ENCODE data around the gene PPP1R14C. TPM values are rescaled to one million over a fixed set of nuclear protein-coding genes. Genes with fewer than 3 reads are reported as not detected.
"Not testable (repeated sequence)": the region's sequence is repeated elsewhere in the genome, so short reads cannot be mapped to it uniquely, and the experiment has no call there.

Gene PPP1R14C
- polyA plus RNA-seq, 1 donor, result 2.9 TPM

DNA sequence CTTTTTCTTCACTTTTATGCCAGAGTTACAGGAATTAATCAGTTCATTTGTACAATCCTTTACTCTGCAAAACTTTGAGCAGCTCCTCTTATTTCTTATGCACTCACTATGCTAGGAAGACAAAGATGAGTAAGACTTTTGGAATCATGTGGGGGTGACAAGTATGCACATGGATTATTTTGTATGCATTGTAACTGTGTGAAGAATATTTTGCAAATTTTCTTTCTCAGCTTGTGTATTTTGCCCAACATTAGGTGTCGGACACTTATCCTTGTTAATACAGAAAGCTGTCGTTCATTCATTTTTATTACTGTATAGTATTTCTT is 88.6 kb downstream of the PPP1R14C start:
- Histone ChIP-seq H3K27ac (ENCODE audit: low read length) (no peak overlapping the region), H3K4me3 (ENCODE audit: low read length) (no peak overlapping the region), H3K9me3 (ENCODE audit: control insufficient read depth, low read depth, low read length) (no peaks in the 10 kb centered on the region), H3K4me1 (ENCODE audit: control insufficient read depth, insufficient read depth, low read length) (no peaks in the 10 kb centered on the region), H3K27me3 (ENCODE audit: control insufficient read depth, insufficient read depth, low read length) (no peaks in the 10 kb centered on the region), H3K36me3 (ENCODE audit: control insufficient read depth, insufficient read depth, low read length) (no peaks in the 10 kb centered on the region)
- 100% methylated on average over 2 of the region's 2 CpGs for WGBS (ENCODE audit: insufficient coverage, low lambda C conversion rate)
- no peak for DNase-seq

DNA sequence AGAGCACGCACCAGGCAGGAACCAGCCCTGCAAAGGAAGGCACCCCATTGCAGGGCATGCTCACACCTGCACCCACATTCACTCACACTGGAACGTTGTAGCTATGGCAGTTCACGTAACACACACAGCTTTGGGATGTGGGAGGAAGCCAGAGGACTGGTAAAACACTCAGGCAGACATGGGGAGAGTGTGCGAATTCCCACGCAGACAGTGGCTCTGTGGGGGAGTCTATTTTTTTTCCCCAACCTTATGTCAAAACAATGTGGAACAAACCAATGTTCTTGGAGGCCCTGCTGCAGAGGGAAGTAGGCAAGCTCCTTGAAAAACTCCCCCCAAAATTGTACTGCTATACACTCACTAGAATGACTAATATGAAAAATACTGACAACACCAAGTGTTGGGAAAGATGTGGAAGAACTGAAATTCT is 91.0 kb downstream of the PPP1R14C start:
- DNase-seq, result no peak
- H3K9me3 ChIP-seq (ENCODE audit: control insufficient read depth, low read depth, low read length), result no peaks in the 10 kb centered on the region
- no peaks in the 10 kb centered on the region for H3K4me1 ChIP-seq (ENCODE audit: control insufficient read depth, insufficient read depth, low read length)
- no peak overlapping the region for H3K27ac ChIP-seq (ENCODE audit: low read length)
- no peaks in the 10 kb centered on the region for H3K36me3 ChIP-seq (ENCODE audit: control insufficient read depth, insufficient read depth, low read length)
- H3K4me3 ChIP-seq (ENCODE audit: low read length), result no peak overlapping the region
- H3K27me3 ChIP-seq (ENCODE audit: control insufficient read depth, insufficient read depth, low read length), result no peaks in the 10 kb centered on the region
- WGBS (ENCODE audit: insufficient coverage, low lambda C conversion rate), result no CpG with 5 or more reads among the region's 5 CpGs

DNA sequence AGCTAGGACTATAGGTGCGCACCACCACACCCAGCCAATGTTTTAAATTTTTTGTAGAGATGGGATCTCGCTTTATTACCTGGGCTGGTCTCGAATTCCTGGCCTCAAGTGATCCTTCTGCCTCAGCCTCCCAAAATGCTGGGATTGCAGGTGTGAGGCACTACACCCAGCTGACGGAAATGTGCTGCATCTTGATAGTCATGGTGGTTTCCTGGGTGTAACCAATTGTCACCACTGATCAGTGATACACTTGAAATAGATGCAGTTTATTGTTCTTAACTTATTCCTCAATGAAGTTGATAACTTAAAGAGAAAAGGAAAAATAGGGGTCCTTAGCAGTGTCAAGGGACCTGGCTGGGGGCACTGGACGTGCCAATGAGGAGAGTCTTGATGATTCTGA is 92.4 kb downstream of the PPP1R14C start:
- DNase-seq, result no peak
- no peak overlapping the region for H3K4me3 ChIP-seq (ENCODE audit: low read length)

DNA sequence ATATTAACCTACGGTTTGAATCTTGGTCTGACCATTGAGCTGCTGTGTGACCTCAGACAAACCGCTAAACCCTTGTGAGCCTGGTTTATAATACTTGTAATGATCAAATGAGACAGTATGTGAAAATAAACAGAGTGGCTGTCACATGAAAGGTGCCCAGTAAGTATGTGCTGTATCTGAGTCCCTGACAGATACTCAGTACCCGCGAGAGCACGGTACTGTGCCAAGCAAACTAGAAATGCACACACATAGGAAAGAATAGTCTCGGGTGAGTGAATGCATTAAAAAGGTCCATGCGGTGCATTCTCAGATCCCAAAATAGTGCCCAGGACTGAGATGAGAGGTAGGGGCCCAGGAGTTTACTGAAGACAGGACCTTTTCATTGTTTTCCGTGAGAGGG is 93.3 kb downstream of the PPP1R14C start:
- no peaks in the 10 kb centered on the region for H3K4me1 ChIP-seq (ENCODE audit: control insufficient read depth, insufficient read depth, low read length)
- H3K36me3 ChIP-seq (ENCODE audit: control insufficient read depth, insufficient read depth, low read length), result no peaks in the 10 kb centered on the region
- WGBS (ENCODE audit: insufficient coverage, low lambda C conversion rate), result no CpG with 5 or more reads among the region's 8 CpGs
- no peak overlapping the region for H3K27ac ChIP-seq (ENCODE audit: low read length)
- H3K27me3 ChIP-seq (ENCODE audit: control insufficient read depth, insufficient read depth, low read length), result no peaks in the 10 kb centered on the region
- DNase-seq, result no peak
- H3K9me3 ChIP-seq (ENCODE audit: control insufficient read depth, low read depth, low read length), result no peaks in the 10 kb centered on the region
- H3K4me3 ChIP-seq (ENCODE audit: low read length), result no peak overlapping the region

More for the DNA sequence above, 92.4 kb downstream of the PPP1R14C start:
- H3K27ac ChIP-seq (ENCODE audit: low read length), result no peak overlapping the region
- no peaks in the 10 kb centered on the region for H3K36me3 ChIP-seq (ENCODE audit: control insufficient read depth, insufficient read depth, low read length)
- no CpG with 5 or more reads among the region's 5 CpGs for WGBS (ENCODE audit: insufficient coverage, low lambda C conversion rate)
- no peaks in the 10 kb centered on the region for H3K4me1 ChIP-seq (ENCODE audit: control insufficient read depth, insufficient read depth, low read length)
- H3K9me3 ChIP-seq (ENCODE audit: control insufficient read depth, low read depth, low read length), result no peaks in the 10 kb centered on the region
- H3K27me3 ChIP-seq (ENCODE audit: control insufficient read depth, insufficient read depth, low read length), result no peaks in the 10 kb centered on the region

DNA sequence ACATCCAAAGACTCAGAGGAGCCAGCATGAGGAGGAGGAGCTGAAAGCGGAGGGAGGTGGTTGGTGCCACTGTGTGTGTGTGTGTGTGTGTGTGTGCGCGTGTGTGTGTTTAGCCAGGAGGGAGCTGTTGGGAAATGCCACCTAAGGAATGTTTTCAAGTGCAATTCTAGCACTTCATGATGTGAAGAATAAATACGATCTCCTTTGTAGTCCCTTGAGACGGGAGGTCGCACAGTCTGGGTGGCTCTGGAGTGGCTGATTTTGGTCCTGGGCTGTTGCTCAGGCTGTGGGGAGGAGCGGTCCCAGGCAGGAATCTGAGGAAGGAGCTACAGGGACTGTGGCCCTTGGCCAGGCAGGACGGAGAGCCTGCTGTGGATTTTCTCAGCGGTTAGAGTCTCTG is 93.7 kb downstream of the PPP1R14C start:
- Histone ChIP-seq H3K27ac (ENCODE audit: low read length) (no peak overlapping the region), H3K4me1 (ENCODE audit: control insufficient read depth, insufficient read depth, low read length) (no peaks in the 10 kb centered on the region), H3K4me3 (ENCODE audit: low read length) (no peak overlapping the region), H3K9me3 (ENCODE audit: control insufficient read depth, low read depth, low read length) (no peaks in the 10 kb centered on the region), H3K27me3 (ENCODE audit: control insufficient read depth, insufficient read depth, low read length) (no peaks in the 10 kb centered on the region), H3K36me3 (ENCODE audit: control insufficient read depth, insufficient read depth, low read length) (no peaks in the 10 kb centered on the region)
- no CpG with 5 or more reads among the region's 9 CpGs for WGBS (ENCODE audit: insufficient coverage, low lambda C conversion rate)
- DNase-seq, result no peak

DNA sequence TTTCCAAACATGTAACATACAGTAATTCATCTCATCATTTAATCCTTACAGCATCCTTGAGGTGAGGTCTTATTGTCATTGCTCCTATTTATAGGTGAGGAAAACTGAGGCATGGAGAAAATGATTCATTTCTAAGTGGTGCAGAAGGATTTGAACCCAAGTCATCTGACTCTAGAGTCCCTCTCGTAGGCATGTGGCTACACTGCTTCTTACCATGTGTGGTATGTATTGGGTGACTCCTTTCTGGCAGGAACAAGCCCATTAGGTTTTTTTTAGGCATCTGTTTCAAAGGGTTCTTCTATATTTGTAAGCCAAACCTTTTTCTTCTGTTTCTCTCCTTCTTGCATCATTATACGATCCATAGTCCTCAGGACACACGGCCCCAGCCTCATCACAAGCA is 94.8 kb downstream of the PPP1R14C start:
- no peak for DNase-seq
- H3K4me1 ChIP-seq (ENCODE audit: control insufficient read depth, insufficient read depth, low read length), result no peaks in the 10 kb centered on the region
- H3K27ac ChIP-seq (ENCODE audit: low read length), result no peak overlapping the region
- no peaks in the 10 kb centered on the region for H3K36me3 ChIP-seq (ENCODE audit: control insufficient read depth, insufficient read depth, low read length)
- H3K27me3 ChIP-seq (ENCODE audit: control insufficient read depth, insufficient read depth, low read length), result no peaks in the 10 kb centered on the region
- H3K4me3 ChIP-seq (ENCODE audit: low read length), result no peak overlapping the region
- WGBS (ENCODE audit: insufficient coverage, low lambda C conversion rate), result no CpG with 5 or more reads among the region's 3 CpGs
- no peaks in the 10 kb centered on the region for H3K9me3 ChIP-seq (ENCODE audit: control insufficient read depth, low read depth, low read length)

DNA sequence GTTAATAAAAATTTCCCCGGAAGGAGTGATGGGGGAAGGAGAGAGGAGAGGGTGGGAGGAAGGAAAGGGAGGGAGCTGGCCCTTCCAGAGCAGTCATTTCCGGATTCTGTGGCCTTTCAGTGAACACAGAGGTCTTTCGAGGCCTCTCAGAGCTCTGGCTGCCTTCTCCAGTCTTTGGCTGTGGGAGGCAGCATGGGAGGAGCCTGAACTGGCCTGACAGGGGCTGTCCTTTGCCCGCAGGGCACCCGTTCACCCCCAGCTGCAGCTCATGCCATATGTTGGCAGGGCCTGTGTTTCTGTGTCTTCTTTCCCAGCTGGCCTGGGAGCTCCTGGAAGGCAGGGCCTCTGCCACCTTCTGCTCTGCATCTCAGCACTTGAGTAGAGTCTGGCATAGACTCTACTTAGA is 95.5 kb downstream of the PPP1R14C start:
- WGBS (ENCODE audit: insufficient coverage, low lambda C conversion rate), result no CpG with 5 or more reads among the region's 5 CpGs
- Histone ChIP-seq H3K36me3 (ENCODE audit: control insufficient read depth, insufficient read depth, low read length) (no peaks in the 10 kb centered on the region), H3K27me3 (ENCODE audit: control insufficient read depth, insufficient read depth, low read length) (no peaks in the 10 kb centered on the region), H3K4me3 (ENCODE audit: low read length) (no peak overlapping the region), H3K4me1 (ENCODE audit: control insufficient read depth, insufficient read depth, low read length) (no peaks in the 10 kb centered on the region), H3K27ac (ENCODE audit: low read length) (no peak overlapping the region), H3K9me3 (ENCODE audit: control insufficient read depth, low read depth, low read length) (no peaks in the 10 kb centered on the region)
- DNase-seq, result no peak

DNA sequence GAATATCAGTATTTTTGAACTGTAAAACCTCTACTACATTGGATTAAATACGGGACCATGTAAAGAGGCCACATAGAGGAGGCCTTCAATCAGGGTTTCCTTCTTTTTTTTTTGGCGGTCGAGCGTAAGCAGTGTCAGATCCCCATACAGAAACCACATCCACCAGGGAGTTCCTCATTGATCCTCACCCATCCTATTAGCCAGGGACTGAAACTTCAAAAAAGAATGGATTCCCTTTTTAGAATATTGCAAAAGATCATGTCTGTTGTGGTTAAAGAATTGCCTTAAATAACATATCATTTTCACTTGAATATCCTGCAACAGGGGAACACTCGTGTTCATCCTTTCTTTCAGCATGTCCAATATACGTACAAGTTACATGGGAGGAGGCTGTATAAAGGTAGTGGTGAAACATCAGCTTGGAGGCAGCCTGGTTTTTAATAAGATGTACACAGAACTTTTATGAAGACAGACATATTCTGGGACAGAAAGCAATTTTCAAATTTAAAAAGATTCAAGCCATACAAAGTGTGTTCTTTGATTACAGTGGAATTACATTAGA is 96.1 kb downstream of the PPP1R14C start:
- Histone ChIP-seq H3K27ac (ENCODE audit: low read length) (no peak overlapping the region), H3K4me1 (ENCODE audit: control insufficient read depth, insufficient read depth, low read length) (no peaks in the 10 kb centered on the region), H3K9me3 (ENCODE audit: control insufficient read depth, low read depth, low read length) (no peaks in the 10 kb centered on the region), H3K4me3 (ENCODE audit: low read length) (no peak overlapping the region), H3K36me3 (ENCODE audit: control insufficient read depth, insufficient read depth, low read length) (no peaks in the 10 kb centered on the region), H3K27me3 (ENCODE audit: control insufficient read depth, insufficient read depth, low read length) (no peaks in the 10 kb centered on the region)
- WGBS (ENCODE audit: insufficient coverage, low lambda C conversion rate), result no CpG with 5 or more reads among the region's 6 CpGs
- no peak for DNase-seq

DNA sequence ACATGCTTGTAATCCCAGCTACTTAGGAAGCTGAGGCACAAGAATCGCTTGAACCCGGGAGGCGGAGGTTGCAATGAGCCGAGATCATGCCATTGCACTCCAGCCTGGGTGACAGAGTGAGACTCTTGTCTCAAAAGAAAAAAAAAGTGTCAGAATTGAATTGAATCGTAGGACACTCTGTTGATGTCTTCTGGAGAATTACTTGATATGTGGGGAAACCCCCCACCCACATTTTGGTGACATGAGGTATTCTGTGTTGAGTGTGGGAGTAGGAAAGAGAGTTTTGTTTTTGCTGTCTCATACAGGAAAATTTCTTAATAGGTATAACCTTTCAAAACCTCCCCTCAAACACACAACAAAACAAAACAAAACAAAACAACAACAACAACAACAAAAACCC is 98.9 kb downstream of the PPP1R14C start:
- H3K27me3 ChIP-seq (ENCODE audit: control insufficient read depth, insufficient read depth, low read length); H3K27ac ChIP-seq (ENCODE audit: low read length); H3K4me1 ChIP-seq (ENCODE audit: control insufficient read depth, insufficient read depth, low read length); H3K9me3 ChIP-seq (ENCODE audit: control insufficient read depth, low read depth, low read length); H3K4me3 ChIP-seq (ENCODE audit: low read length); DNase-seq; H3K36me3 ChIP-seq (ENCODE audit: control insufficient read depth, insufficient read depth, low read length): not testable (repeated sequence)
- WGBS (ENCODE audit: insufficient coverage, low lambda C conversion rate), result 86% methylated on average over 1 of the region's 5 CpGs

DNA sequence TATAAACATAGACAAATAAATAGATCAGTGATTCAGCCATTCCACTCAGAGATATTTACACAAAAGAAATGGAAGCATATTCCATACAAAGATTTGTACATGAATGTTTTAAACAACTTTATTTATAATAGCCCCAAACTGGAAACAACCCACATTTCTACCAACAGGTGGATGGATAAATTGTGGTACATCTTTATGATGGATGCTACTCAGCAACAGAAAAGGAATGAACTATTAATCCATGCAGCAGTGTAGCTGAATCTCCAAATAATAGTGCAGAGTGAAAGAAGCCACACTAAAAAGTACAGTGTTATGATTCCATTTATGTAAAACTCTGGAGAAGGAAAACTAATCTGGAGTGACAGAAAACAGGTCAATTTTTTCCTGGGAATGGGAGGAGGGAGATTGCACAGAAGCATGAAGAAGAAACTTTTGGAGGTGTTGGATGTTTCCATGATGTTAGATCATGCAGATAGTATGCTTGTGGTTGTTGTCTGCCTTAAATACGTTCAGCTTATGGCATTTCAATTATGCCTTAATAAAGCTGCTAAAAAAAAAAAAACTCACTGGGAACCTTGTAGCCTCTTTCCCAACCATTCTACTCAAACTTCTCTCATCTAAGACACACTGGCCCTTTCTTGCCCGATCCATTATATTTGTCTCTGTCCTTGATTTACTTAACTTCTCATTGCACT is 100.9 kb downstream of the PPP1R14C start:
- 80% methylated on average over 1 of the region's 2 CpGs for WGBS (ENCODE audit: insufficient coverage, low lambda C conversion rate)
- no peaks in the 10 kb centered on the region for H3K9me3 ChIP-seq (ENCODE audit: control insufficient read depth, low read depth, low read length)
- H3K4me1 ChIP-seq (ENCODE audit: control insufficient read depth, insufficient read depth, low read length), result no peaks in the 10 kb centered on the region
- no peak overlapping the region for H3K27ac ChIP-seq (ENCODE audit: low read length)
- DNase-seq, result no peak
- H3K4me3 ChIP-seq (ENCODE audit: low read length), result no peak overlapping the region
- no peaks in the 10 kb centered on the region for H3K36me3 ChIP-seq (ENCODE audit: control insufficient read depth, insufficient read depth, low read length)
- H3K27me3 ChIP-seq (ENCODE audit: control insufficient read depth, insufficient read depth, low read length), result no peaks in the 10 kb centered on the region
